CD4-positive, alpha-beta T cell (primary cell): Measurements from ENCODE around the gene PPP1R13B. TPM values are rescaled to one million over a fixed set of nuclear protein-coding genes. Genes with fewer than 3 reads are reported as not detected.

Experiments
- ATAC-seq: fragments of 200-7000 bp; cut with Tn5 transposase; one replicate; pipeline ENCODE4 v1.10.0; 2022; ENCODE audit warnings: mild to moderate bottlenecking; ENCODE audit not compliant: poor library complexity
- CTCF ChIA-PET: fragments of 350-600 bp; sonication (Branson Sonifier 250); formaldehyde crosslinking; loops from one replicate; lab custom pipeline; 2021; ENCODE audit warnings: antibody characterized with exemption, inconsistent platforms; lab: Charles Lee
- POLR2A ChIA-PET: fragments of 350-600 bp; sonication (Branson Sonifier 250); formaldehyde crosslinking; loops from one replicate; lab custom pipeline; 2021; ENCODE audit warnings: antibody characterized with exemption, inconsistent platforms; lab: Charles Lee
- DNase-seq, 14 experiments: peaks; one replicate each; pipeline ENCODE4 v3.0.0-alpha.2; 2013 to 2020; ENCODE audit warnings: mixed read lengths in 2 of 14
- H3K27ac ChIP-seq, 2 donors: one replicate each; pipeline versions ENCODE4 v1.5.1 to v1.7.0; 2013; ENCODE audit warnings: low read length in 2 of 2, low read depth in 1 of 2, mild to moderate bottlenecking in 1 of 2
- H3K27me3 ChIP-seq, 2 experiments: 1 replicate in 1 of 2; 2 replicates in 1 of 2; pipeline versions ENCODE4 v1.6.1 to v1.7.0; 2013; ENCODE audit warnings: low read length in 2 of 2, control low read depth in 1 of 2, mild to moderate bottlenecking in 1 of 2, moderate library complexity in 1 of 2; ENCODE audit not compliant: insufficient read depth in 2 of 2, control insufficient read depth in 1 of 2
- H3K36me3 ChIP-seq: one replicate; pipeline ENCODE4 v1.6.1; 2013; ENCODE audit warnings: low read length, control low read depth; ENCODE audit not compliant: insufficient read depth
- H3K4me1 ChIP-seq: one replicate; pipeline ENCODE4 v1.6.1; 2013; ENCODE audit warnings: low read length, control low read depth; ENCODE audit not compliant: insufficient read depth
- H3K4me3 ChIP-seq: one replicate; pipeline ENCODE4 v1.5.1; 2013; ENCODE audit warnings: mild to moderate bottlenecking, low read length, moderate library complexity
- H3K9me3 ChIP-seq, 2 experiments: 1 replicate in 1 of 2; 2 replicates in 1 of 2; pipeline versions ENCODE4 v1.6.1 to v1.7.0; 2013; ENCODE audit warnings: low read length in 2 of 2, mild to moderate bottlenecking in 2 of 2, control low read depth in 1 of 2, moderate library complexity in 1 of 2; ENCODE audit not compliant: control insufficient read depth in 1 of 2, insufficient read depth in 1 of 2
- H3K27ac Mint-ChIP-seq: one replicate; pipeline ENCODE4 v1.8.0; 2020; ENCODE audit warnings: mixed read lengths
- H3K27me3 Mint-ChIP-seq: one replicate; pipeline ENCODE4 v1.8.0; 2021; ENCODE audit warnings: mixed read lengths
- H3K36me3 Mint-ChIP-seq: one replicate; pipeline ENCODE4 v1.8.0; 2021; ENCODE audit warnings: low read depth, mixed read lengths
- H3K4me1 Mint-ChIP-seq: one replicate; pipeline ENCODE4 v1.8.0; 2021; ENCODE audit warnings: low read depth, mixed read lengths
- H3K4me3 Mint-ChIP-seq: one replicate; pipeline ENCODE4 v1.8.0; 2020; ENCODE audit warnings: mild to moderate bottlenecking, mixed read lengths
- H3K9me3 Mint-ChIP-seq: one replicate; pipeline ENCODE4 v1.8.0; 2020; ENCODE audit warnings: mixed read lengths
- intact Hi-C, 2 experiments: fragments of 100-400 bp; cut with DNase I in 1 of 2; cut with micrococcal nuclease in 1 of 2; formaldehyde crosslinking; loops; one replicate each; pipeline versions ENCODE4 v1.15.1 to v1.9.0; 2023 to 2025; cut with DNase I, micrococcal nuclease
- total RNA-seq, 174 experiments: library from RNA in 2 of 174; stranded (reverse) in 2 of 174; gene quantifications; one replicate each; pipeline ENCODE4 v1.2.3 and lab custom pipeline; 2021 to 2026
- TF ChIP-seq, protein P1 (sequence below): fragments of 200-600 bp; IDR thresholded peaks from one replicate; pipeline ENCODE4 v1.8.0; 2022; ENCODE audit warnings: antibody characterized with exemption, mild to moderate bottlenecking

PPP1R13B gene
- total RNA-seq, 2 experiments from 2014 or later = 14.3 to 14.4 TPM

- Histone ChIP-seq H3K9me3 (no peaks in the 10 kb centered on the region), H3K27me3 (no peaks in the 10 kb centered on the region), H3K4me3 (no peak overlapping the region), H3K36me3 (no peaks in the 10 kb centered on the region), H3K27ac (no peak overlapping the region), H3K4me1 (peaks cover 19% of the 10 kb centered on the region)
- TF ChIP-seq, protein P1, sequence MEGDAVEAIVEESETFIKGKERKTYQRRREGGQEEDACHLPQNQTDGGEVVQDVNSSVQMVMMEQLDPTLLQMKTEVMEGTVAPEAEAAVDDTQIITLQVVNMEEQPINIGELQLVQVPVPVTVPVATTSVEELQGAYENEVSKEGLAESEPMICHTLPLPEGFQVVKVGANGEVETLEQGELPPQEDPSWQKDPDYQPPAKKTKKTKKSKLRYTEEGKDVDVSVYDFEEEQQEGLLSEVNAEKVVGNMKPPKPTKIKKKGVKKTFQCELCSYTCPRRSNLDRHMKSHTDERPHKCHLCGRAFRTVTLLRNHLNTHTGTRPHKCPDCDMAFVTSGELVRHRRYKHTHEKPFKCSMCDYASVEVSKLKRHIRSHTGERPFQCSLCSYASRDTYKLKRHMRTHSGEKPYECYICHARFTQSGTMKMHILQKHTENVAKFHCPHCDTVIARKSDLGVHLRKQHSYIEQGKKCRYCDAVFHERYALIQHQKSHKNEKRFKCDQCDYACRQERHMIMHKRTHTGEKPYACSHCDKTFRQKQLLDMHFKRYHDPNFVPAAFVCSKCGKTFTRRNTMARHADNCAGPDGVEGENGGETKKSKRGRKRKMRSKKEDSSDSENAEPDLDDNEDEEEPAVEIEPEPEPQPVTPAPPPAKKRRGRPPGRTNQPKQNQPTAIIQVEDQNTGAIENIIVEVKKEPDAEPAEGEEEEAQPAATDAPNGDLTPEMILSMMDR = no peak
- ChIA-PET POLR2A (no interaction called here), CTCF (no interaction called here)
- Mint-ChIP-seq H3K9me3 (no peaks in the 10 kb centered on the region), H3K4me1 (peaks cover 40% of the 10 kb centered on the region), H3K27me3 (no peaks in the 10 kb centered on the region), H3K27ac (no peak overlapping the region), H3K36me3 (peaks cover 5% of the 10 kb centered on the region), H3K4me3 (peak overlapping the region; percentile 62)
- intact Hi-C loops = loop anchor here in 1 of 2 experiments (5.0 to 10.0 kb wide), 3 partner anchors 157 to 1035 kb away; partner anchors contain the start of genes BAG5, COA8 and SIVA1
- DNase-seq (no peak), ATAC-seq (no peak)
Measured at GRCh38 chr14:103719751-103720150, 127.6 kb downstream of the PPP1R13B start.

DNA sequence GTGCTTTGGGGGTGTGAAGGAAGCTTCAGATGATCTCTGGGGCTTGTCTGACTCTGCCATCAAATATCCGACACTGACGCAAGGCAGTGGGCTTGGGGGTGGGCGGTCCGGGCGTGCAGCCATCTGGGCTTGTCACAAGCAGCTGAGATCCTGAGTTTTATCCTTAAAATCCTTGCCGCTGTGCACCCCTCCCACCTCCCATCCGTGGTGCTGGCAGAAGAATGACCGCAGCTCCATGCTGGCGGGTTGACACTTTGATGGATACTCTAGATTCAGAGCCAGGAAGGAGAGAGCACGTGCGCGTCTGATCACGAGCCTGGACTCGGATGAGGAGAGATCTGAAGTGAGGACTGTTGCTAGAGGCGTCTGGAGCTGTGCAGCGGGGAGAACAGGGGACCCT, 128.8 kb downstream of the PPP1R13B start:
- no peaks in the 10 kb centered on the region for H3K36me3 ChIP-seq
- H3K27me3 Mint-ChIP-seq = no peaks in the 10 kb centered on the region
- ChIA-PET CTCF (no interaction called here), POLR2A (no interaction called here)
- no peaks in the 10 kb centered on the region for H3K27me3 ChIP-seq
- H3K27ac ChIP-seq = no peak overlapping the region
- no peak for DNase-seq
- intact Hi-C loops = loop anchor here in 1 of 2 experiments (5.0 to 10.0 kb wide), 3 partner anchors 156 to 1036 kb away; partner anchors contain the start of genes BAG5, COA8 and SIVA1
- peaks cover 40% of the 10 kb centered on the region for H3K4me1 Mint-ChIP-seq
- no peak overlapping the region for H3K4me3 ChIP-seq
- peaks cover 5% of the 10 kb centered on the region for H3K36me3 Mint-ChIP-seq
- H3K4me3 Mint-ChIP-seq = peak overlapping the region; percentile 87
- TF ChIP-seq, protein P1 = no peak
- ATAC-seq = no peak
- H3K9me3 ChIP-seq = no peaks in the 10 kb centered on the region
- H3K4me1 ChIP-seq = peaks cover 30% of the 10 kb centered on the region
- H3K9me3 Mint-ChIP-seq = no peaks in the 10 kb centered on the region
- no peak overlapping the region for H3K27ac Mint-ChIP-seq

DNA sequence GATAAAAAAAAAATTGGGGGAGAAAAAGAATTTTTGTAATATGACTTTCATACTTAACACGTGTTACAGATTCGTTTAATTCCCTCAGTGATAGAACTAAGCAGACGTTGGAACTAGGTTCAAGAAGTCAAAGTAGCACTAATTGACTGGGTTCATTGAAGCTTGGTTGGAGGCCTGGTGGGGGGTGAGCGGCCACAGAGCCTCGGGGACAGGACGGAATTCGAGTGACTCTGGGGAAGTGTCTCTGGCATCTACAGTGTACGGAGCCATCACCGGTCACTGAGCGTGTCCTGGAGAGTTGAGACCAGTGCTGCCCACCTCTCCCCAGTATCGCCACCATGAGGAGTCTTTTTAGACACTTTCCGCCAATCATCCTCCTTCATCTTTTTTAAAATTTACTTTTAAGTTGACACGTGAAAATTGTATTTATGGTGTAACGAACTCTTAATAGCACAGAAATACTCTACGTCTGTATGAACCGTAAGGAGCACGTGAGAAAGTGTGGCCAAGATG, 130.4 kb downstream of the PPP1R13B start:
- Histone ChIP-seq H3K4me1 (peaks cover 35% of the 10 kb centered on the region), H3K27me3 (no peaks in the 10 kb centered on the region), H3K4me3 (peak overlapping the region; percentile 41), H3K27ac (no peak overlapping the region), H3K9me3 (no peaks in the 10 kb centered on the region), H3K36me3 (no peaks in the 10 kb centered on the region)
- H3K36me3 Mint-ChIP-seq = peaks cover 5% of the 10 kb centered on the region
- peak overlapping the region; percentile 87 for H3K4me3 Mint-ChIP-seq
- intact Hi-C loops = loop anchor here in 1 of 2 experiments (2.0 to 10.0 kb wide), 4 partner anchors 130 to 1038 kb away; partner anchors contain the start of genes BAG5, COA8, PPP1R13B and SIVA1
- ChIA-PET POLR2A (no interaction called here), CTCF (no interaction called here)
- TF ChIP-seq, protein P1 = no peak
- peak overlapping the region; percentile 53 for H3K27ac Mint-ChIP-seq
- DNase-seq (no peak), ATAC-seq (no peak)
- no peaks in the 10 kb centered on the region for H3K9me3 Mint-ChIP-seq
- H3K27me3 Mint-ChIP-seq = no peaks in the 10 kb centered on the region
- peaks cover 46% of the 10 kb centered on the region for H3K4me1 Mint-ChIP-seq
